Vagina (tissue), 2 donors: ENCODE data around the gene WDSUB1. TPM values are rescaled to one million over a fixed set of nuclear protein-coding genes. Genes with fewer than 3 reads are reported as not detected.

Source experiments
- DNase-seq, 2 donors: peaks; one replicate each; pipeline ENCODE4 v3.0.0-alpha.2; 2017; ENCODE audit errors: extremely low spot score in 2 of 2
- H3K27ac ChIP-seq: fragments of 200-600 bp; sonication (generic); one replicate; pipeline ENCODE4 v1.5.1; 2019
- H3K27me3 ChIP-seq: fragments of 200-600 bp; sonication (generic); one replicate; pipeline ENCODE4 v1.5.1; 2019
- H3K36me3 ChIP-seq, 2 donors: fragments of 200-600 bp; sonication (generic); one replicate each; pipeline ENCODE4 v1.5.1; 2017 to 2019
- H3K4me1 ChIP-seq: fragments of 200-600 bp; sonication (generic); one replicate; pipeline ENCODE4 v1.5.1; 2019
- H3K4me3 ChIP-seq, 2 donors: fragments of 200-600 bp; sonication (generic); 1 replicate in 1 of 2; 2 replicates in 1 of 2; pipeline ENCODE4 v1.5.1; 2016 to 2019
- H3K9me3 ChIP-seq: fragments of 200-600 bp; sonication (generic); one replicate; pipeline ENCODE4 v1.5.1; 2019
- POLR2A ChIP-seq, 2 donors: fragments of 450-650 bp; IDR thresholded peaks; one replicate each; pipeline ENCODE4 v1.6.1; 2017; ENCODE audit warnings: antibody characterized with exemption in 2 of 2, mild to moderate bottlenecking in 2 of 2, moderate library complexity in 2 of 2
- POLR2AphosphoS5 ChIP-seq, 2 donors: sonication (generic); formaldehyde crosslinking; IDR thresholded peaks; one replicate each; pipeline ENCODE4 v1.9.0; 2017; ENCODE audit warnings: antibody characterized with exemption in 2 of 2, mild to moderate bottlenecking in 2 of 2, low read depth in 1 of 2; ENCODE audit not compliant: insufficient read depth in 1 of 2
- intact Hi-C: fragments of 100-400 bp; cut with DNase I; formaldehyde crosslinking; loops from one replicate; pipeline ENCODE4 v1.15.1; 2023
- total RNA-seq: library from RNA; depleted of rRNA; stranded (reverse); fragments of >200 nt; gene quantifications from one replicate; pipeline ENCODE4 v1.2.3, GENCODE V29; 2016
- TF ChIP-seq, protein P1 (sequence below), 3 experiments: fragments of 450-650 bp in 2 of 3; fragments of 200-600 bp in 1 of 3; sonication (generic) in 1 of 3; IDR thresholded peaks; one replicate each; pipeline ENCODE4 v1.5.1; 2017 to 2019; ENCODE audit warnings: antibody characterized with exemption in 3 of 3, mild to moderate bottlenecking in 2 of 3, moderate library complexity in 2 of 3

The WDSUB1 gene
- total RNA-seq, 1 donor from 2014 or later: 2.2 TPM

DNA sequence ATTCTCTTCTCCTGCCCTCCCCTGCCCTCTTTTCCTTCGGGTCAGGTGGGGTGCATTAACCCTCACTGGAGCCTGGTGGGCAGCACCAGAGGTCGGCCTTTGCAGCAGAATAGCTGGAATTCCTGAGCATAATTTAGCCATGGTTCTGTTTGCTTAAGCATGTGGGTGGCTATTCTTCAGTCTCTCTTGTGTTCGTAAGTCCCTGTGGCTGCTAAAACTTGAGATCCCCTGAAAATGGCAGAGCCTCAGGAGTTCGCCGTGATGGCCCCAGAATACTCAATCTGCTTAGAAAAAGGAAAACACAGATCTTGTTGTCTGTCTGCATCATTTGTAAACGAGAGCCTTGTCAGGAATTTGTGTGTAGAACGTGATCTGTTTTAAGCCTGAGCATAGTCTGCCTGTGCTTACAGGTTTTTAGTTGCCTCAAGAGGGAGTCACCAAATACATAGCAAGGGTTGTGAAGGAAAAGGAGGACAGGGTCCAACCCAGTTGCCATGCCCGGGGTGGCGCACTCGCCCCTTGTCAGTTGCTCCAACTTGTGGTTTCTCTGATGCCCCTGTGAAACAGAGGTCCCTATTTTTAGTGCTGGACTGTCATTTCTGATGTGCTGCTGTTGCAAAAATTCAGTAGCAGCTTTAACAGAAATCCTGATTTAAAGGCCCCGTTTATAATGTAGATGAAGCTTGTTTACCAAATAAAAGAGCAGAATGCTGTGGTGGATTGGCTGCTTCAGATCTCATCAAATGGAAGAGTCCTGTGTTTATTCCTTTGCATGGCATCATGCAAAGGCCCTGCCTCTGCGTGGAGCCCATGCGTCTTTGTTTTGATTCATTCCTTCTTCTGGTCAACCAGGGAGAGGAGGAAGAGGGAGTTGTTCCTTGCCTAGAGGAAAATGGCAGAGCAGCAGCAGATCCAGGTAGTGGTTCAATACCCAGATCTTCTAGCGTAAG lies 74.8 kb downstream of the WDSUB1 start:
- H3K27ac ChIP-seq: no peak overlapping the region
- DNase-seq: no peak
- H3K27me3 ChIP-seq: no peaks in the 10 kb centered on the region
- TF ChIP-seq, protein P1, sequence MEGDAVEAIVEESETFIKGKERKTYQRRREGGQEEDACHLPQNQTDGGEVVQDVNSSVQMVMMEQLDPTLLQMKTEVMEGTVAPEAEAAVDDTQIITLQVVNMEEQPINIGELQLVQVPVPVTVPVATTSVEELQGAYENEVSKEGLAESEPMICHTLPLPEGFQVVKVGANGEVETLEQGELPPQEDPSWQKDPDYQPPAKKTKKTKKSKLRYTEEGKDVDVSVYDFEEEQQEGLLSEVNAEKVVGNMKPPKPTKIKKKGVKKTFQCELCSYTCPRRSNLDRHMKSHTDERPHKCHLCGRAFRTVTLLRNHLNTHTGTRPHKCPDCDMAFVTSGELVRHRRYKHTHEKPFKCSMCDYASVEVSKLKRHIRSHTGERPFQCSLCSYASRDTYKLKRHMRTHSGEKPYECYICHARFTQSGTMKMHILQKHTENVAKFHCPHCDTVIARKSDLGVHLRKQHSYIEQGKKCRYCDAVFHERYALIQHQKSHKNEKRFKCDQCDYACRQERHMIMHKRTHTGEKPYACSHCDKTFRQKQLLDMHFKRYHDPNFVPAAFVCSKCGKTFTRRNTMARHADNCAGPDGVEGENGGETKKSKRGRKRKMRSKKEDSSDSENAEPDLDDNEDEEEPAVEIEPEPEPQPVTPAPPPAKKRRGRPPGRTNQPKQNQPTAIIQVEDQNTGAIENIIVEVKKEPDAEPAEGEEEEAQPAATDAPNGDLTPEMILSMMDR (IDR thresholded peaks at IDR 0.05): no peak
- no peak for TF ChIP-seq POLR2A (IDR thresholded peaks at IDR 0.05)
- TF ChIP-seq POLR2AphosphoS5 (IDR thresholded peaks at IDR 0.05; ENCODE audit: insufficient read depth in 1 of 2, low read depth in 1 of 2): no peak
- peaks cover 0 to 15% of the 10 kb centered on the region in 2 donors for H3K36me3 ChIP-seq
- H3K4me3 ChIP-seq: no peak overlapping the region
- intact Hi-C loops: loop anchor here (10.0 kb wide), 1 partner anchor 93 kb away; no protein-coding TSS in a partner anchor
- no peaks in the 10 kb centered on the region for H3K9me3 ChIP-seq
- no peaks in the 10 kb centered on the region for H3K4me1 ChIP-seq

GRCh38 chr2:159209341-159210306 lies 76.9 kb downstream of the WDSUB1 start:
- no peak for DNase-seq

GRCh38 chr2:159208438-159208837 lies 78.1 kb downstream of the WDSUB1 start:
- Histone ChIP-seq H3K27ac (no peak overlapping the region), H3K4me1 (no peaks in the 10 kb centered on the region), H3K36me3 (no peaks in the 10 kb centered on the region), H3K27me3 (no peaks in the 10 kb centered on the region), H3K4me3 (no peak overlapping the region), H3K9me3 (no peaks in the 10 kb centered on the region)
- TF ChIP-seq POLR2AphosphoS5 (IDR thresholded peaks at IDR 0.05; ENCODE audit: insufficient read depth in 1 of 2, low read depth in 1 of 2): no peak
- TF ChIP-seq, protein P1 (IDR thresholded peaks at IDR 0.05): no peak
- no peak for TF ChIP-seq POLR2A (IDR thresholded peaks at IDR 0.05)
- no peak for DNase-seq
- intact Hi-C loops: no loop called here

More at GRCh38 chr2:159209341-159210306, 76.9 kb downstream of the WDSUB1 start:
- Histone ChIP-seq H3K27ac (no peak overlapping the region), H3K27me3 (no peaks in the 10 kb centered on the region), H3K4me1 (no peaks in the 10 kb centered on the region), H3K9me3 (no peaks in the 10 kb centered on the region), H3K4me3 (no peak overlapping the region), H3K36me3 (peaks cover 0 to 5% of the 10 kb centered on the region in 2 donors)
- TF ChIP-seq, protein P1 (IDR thresholded peaks at IDR 0.05): no peak
- TF ChIP-seq POLR2AphosphoS5 (IDR thresholded peaks at IDR 0.05; ENCODE audit: insufficient read depth in 1 of 2, low read depth in 1 of 2): no peak
- no peak for TF ChIP-seq POLR2A (IDR thresholded peaks at IDR 0.05)
- intact Hi-C loops: loop anchor here (10.0 kb wide), 1 partner anchor 95 kb away; no protein-coding TSS in a partner anchor

GRCh38 chr2:159206736-159207380 lies 79.6 kb downstream of the WDSUB1 start:
- H3K9me3 ChIP-seq: no peaks in the 10 kb centered on the region
- no peak for DNase-seq
- no peak overlapping the region for H3K27ac ChIP-seq
- H3K4me1 ChIP-seq: peaks cover 9% of the 10 kb centered on the region
- H3K27me3 ChIP-seq: no peaks in the 10 kb centered on the region
- H3K36me3 ChIP-seq: no peaks in the 10 kb centered on the region
- intact Hi-C loops: no loop called here
- no peak overlapping the region for H3K4me3 ChIP-seq
- TF ChIP-seq, protein P1 (IDR thresholded peaks at IDR 0.05): no peak
- TF ChIP-seq POLR2A (IDR thresholded peaks at IDR 0.05) (no peak), POLR2AphosphoS5 (IDR thresholded peaks at IDR 0.05; ENCODE audit: insufficient read depth in 1 of 2, low read depth in 1 of 2) (no peak)
